Measurements from ENCODE around the gene DNM3.

- TF ChIP-seq CREB5 (CRISPR knock-in tag; IDR thresholded peaks at IDR 0.05; ENCODE audit: low read depth) (no peak), TCF4 (CRISPR knock-in tag; IDR thresholded peaks at IDR 0.05; ENCODE audit: borderline replicate concordance) (no peak), ZC3H10 (CRISPR knock-in tag; IDR thresholded peaks at IDR 0.05) (no peak), RARB (CRISPR knock-in tag; IDR thresholded peaks at IDR 0.05) (no peak), BACH2 (CRISPR knock-in tag; IDR thresholded peaks at IDR 0.05; ENCODE audit: borderline replicate concordance) (no peak), ARNTL (CRISPR knock-in tag; IDR thresholded peaks at IDR 0.05; ENCODE audit: borderline replicate concordance, low read depth) (no peak), ZNF8 (CRISPR knock-in tag; IDR thresholded peaks at IDR 0.05) (no peak)
- TF ChIP-seq, protein P1, sequence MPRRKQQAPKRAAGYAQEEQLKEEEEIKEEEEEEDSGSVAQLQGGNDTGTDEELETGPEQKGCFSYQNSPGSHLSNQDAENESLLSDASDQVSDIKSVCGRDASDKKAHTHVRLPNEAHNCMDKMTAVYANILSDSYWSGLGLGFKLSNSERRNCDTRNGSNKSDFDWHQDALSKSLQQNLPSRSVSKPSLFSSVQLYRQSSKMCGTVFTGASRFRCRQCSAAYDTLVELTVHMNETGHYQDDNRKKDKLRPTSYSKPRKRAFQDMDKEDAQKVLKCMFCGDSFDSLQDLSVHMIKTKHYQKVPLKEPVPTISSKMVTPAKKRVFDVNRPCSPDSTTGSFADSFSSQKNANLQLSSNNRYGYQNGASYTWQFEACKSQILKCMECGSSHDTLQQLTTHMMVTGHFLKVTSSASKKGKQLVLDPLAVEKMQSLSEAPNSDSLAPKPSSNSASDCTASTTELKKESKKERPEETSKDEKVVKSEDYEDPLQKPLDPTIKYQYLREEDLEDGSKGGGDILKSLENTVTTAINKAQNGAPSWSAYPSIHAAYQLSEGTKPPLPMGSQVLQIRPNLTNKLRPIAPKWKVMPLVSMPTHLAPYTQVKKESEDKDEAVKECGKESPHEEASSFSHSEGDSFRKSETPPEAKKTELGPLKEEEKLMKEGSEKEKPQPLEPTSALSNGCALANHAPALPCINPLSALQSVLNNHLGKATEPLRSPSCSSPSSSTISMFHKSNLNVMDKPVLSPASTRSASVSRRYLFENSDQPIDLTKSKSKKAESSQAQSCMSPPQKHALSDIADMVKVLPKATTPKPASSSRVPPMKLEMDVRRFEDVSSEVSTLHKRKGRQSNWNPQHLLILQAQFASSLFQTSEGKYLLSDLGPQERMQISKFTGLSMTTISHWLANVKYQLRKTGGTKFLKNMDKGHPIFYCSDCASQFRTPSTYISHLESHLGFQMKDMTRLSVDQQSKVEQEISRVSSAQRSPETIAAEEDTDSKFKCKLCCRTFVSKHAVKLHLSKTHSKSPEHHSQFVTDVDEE (CRISPR knock-in tag; IDR thresholded peaks at IDR 0.05) = no peak
- TF ChIP-seq, protein P2, sequence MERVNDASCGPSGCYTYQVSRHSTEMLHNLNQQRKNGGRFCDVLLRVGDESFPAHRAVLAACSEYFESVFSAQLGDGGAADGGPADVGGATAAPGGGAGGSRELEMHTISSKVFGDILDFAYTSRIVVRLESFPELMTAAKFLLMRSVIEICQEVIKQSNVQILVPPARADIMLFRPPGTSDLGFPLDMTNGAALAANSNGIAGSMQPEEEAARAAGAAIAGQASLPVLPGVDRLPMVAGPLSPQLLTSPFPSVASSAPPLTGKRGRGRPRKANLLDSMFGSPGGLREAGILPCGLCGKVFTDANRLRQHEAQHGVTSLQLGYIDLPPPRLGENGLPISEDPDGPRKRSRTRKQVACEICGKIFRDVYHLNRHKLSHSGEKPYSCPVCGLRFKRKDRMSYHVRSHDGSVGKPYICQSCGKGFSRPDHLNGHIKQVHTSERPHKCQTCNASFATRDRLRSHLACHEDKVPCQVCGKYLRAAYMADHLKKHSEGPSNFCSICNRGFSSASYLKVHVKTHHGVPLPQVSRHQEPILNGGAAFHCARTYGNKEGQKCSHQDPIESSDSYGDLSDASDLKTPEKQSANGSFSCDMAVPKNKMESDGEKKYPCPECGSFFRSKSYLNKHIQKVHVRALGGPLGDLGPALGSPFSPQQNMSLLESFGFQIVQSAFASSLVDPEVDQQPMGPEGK (CRISPR knock-in tag; IDR thresholded peaks at IDR 0.05; ENCODE audit: borderline replicate concordance) = no peak
- TF ChIP-seq, protein P3, sequence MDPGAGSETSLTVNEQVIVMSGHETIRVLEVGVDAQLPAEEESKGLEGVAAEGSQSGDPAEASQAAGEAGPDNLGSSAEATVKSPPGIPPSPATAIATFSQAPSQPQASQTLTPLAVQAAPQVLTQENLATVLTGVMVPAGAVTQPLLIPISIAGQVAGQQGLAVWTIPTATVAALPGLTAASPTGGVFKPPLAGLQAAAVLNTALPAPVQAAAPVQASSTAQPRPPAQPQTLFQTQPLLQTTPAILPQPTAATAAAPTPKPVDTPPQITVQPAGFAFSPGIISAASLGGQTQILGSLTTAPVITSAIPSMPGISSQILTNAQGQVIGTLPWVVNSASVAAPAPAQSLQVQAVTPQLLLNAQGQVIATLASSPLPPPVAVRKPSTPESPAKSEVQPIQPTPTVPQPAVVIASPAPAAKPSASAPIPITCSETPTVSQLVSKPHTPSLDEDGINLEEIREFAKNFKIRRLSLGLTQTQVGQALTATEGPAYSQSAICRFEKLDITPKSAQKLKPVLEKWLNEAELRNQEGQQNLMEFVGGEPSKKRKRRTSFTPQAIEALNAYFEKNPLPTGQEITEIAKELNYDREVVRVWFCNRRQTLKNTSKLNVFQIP (CRISPR knock-in tag; IDR thresholded peaks at IDR 0.05; ENCODE audit: borderline replicate concordance, low read depth) = no peak
These were observed 541.7 kb downstream of the DNM3 start for GRCh38 chr1:172382990-172383389.

All from SK-N-SH treated with all-trans-retinoic acid at 6 μM for 48 hours (cell line).